Inferior parietal cortex (tissue), 1 donor: ENCODE results near the gene UBE2L3.
A peak's percentile ranks its signal among the peaks of the same experiment; 100 is the strongest.
"Not testable (repeated sequence)": the region's sequence is repeated elsewhere in the genome, so short reads cannot be mapped to it uniquely, and the experiment has no call there.

Experiments
- DNase-seq: peaks from one replicate; pipeline ENCODE4 v3.0.0-alpha.2; 2016; ENCODE audit errors: extremely low spot score

Gene UBE2L3

DNA sequence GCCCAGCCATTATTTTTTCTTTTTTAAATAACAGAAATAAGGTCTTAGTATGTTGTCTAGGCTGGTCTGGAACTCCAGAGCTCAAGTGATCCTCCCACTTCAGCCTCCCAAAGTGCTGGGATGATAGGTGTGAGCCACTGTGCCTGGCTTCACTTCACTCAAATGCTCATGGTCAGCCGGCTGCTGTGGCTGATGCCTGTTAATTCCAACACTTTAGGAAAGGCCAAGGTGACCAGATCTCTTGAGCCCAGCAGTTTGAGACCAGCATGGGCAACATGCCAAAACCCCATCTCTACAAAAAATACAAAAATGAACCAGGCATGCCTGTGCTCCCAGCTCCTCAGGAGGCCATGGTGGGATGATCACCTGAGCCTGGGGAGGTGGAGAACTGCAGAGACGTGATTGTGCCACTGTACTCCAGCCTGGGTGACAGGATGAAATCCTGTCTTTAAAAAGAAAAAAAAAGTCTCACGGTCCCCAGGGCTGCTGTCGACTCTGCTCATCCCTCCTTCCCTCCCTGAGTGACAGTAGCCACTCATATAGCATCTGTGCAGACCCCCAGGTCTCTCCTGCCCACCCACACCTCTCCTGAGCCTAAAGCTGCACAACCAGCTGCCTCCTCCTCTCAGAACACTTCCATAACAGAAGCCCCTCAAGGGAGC is 58.7 kb downstream of the UBE2L3 start:
- DNase-seq, result no peak

DNA sequence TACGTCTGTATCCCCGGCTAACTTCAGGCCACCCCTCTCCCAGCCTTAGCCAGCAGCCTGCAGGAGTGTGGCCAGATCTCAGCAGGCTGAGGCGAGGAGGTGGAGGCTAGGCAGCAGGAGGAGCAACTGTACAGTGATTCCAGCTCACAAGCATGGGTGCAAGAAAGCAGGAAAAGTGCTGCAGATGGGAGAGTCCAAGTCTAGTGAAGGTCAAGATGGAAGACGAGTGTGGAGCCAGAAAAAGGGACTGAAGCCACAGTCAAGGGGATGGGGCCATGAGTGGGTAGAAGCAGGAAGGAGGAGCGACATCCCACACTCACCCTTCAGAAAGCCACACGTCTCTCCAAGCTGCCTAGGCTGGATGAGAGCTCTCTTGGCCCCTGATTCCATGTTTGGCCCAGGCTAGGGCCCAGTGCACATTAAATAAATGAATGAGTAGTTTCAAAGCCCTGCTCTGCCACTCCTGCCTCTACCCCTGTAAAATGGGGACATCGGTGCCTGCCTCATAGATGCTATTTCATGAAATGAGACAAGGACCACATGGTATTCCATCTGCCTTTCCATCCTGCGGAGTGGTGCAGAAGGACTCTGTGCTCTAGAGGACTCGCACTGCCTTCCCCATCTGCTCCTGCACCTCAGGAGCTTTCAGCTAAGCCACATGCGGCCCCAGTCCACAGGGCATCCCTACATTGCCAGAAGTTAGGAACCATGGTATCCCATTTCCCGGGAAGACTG is 59.4 kb downstream of the UBE2L3 start:
- no peak for DNase-seq

DNA sequence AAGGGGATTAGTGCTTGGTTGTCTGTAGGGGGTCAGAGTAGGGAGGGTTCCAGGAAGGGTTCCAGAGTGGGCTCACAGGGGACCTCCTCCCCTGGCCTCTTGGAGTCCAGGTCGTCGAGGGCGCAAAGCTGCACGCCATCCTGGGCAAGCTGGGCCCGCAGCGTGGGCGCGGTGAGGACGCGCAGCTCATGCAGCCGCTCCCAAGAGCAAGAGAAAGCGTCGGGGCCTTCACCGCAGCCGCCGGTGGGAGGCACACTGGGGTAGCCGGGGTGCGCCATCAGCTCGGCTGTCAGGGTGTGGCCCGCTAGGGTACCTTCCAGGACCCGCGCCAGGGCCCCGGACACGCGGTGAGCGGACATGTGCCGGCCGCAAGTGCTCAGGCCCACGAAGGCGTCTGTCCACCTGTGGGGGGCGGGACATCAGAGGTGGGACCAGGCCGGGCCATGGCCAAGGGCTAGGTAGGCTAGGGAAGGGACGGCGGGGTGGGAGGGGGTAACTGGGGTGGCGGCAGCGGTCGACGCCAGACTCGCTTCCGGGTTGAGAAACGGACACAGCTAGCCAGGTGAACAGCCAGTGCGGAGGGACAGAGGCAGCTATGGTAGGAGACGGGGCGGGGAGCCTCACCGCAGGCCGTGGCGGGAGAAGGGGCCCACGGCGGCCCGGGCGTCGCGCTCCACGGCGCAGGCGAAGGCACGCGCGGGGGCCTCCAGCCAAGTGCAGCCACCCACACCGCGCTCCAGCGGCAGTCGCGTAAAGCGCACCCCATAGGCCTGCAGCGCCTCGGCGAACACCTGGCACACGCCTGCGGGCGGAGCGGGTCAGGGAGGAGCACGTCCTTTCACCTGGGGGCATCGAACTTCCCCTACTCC is 61.1 kb downstream of the UBE2L3 start:
- no peak for DNase-seq

DNA sequence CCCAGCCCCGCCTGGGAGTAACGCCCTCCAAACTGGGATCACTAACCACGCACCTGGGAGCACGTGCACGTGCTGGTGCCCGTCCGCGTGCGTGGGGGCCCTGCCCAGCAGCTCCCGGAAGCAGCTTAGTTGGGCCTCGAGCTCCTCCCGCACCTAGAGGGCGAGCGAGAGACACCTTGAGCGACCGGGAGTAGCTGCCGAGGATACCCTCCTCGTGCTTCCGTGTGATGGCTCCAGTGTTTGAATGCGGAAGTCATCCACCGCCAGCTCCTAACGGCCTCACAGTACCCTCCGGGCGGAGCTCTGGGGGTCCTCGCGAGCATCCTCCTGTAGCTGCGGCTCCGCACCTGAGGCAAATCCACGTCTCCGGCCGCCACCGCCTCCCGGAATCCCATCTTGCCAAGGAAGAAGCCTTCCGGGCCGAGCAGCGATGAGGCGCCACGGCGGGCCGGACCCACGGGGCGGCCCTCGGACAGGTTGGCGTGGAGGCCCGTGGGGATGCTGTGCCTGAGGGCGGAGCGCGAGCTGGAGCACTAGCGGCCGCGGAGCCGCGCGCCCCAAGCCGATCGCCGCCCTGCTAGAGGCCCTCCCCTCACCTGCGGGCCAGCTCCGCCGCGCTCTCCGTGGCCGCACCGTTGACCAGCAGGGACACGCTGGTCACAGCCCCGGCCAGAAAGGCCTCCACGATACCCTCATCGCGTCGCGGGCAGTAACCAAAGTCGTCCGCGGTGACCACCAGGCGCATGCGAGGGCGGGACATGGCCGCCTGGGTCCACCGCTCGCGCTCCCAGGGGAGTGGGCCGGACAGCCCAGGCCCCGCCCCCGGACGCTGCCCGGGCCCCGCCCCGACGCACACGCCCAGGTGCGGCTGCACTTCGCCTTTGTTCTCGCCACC is 62.0 kb downstream of the UBE2L3 start, which contains the start of gene YDJC:
YDJC (minus strand) TSS at position 768 of the 895 bp plus-strand sequence; CDS start at position 760, 8 bp downstream.
- DNase-seq, result peak; percentile 98

DNA sequence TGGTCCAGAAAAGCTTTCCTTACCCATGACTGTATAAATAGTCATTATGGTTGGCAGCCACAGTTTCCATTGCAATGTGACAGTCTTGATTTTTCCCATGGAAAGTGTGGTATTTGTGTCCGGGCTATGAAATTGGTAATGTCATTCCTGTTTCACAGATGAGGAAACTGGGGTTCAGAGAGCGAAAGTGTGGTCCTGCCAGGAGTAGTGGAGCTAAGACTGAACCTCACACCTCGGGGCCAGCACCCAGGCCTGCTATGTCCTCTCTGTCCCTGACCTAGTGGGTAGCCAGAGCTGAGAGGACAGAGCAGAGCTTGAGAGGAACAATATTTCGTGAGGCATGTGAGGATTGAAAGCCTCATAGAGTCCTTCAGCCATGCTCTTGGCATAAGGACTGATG is 63.5 kb downstream of the UBE2L3 start:
- DNase-seq, result no peak

DNA sequence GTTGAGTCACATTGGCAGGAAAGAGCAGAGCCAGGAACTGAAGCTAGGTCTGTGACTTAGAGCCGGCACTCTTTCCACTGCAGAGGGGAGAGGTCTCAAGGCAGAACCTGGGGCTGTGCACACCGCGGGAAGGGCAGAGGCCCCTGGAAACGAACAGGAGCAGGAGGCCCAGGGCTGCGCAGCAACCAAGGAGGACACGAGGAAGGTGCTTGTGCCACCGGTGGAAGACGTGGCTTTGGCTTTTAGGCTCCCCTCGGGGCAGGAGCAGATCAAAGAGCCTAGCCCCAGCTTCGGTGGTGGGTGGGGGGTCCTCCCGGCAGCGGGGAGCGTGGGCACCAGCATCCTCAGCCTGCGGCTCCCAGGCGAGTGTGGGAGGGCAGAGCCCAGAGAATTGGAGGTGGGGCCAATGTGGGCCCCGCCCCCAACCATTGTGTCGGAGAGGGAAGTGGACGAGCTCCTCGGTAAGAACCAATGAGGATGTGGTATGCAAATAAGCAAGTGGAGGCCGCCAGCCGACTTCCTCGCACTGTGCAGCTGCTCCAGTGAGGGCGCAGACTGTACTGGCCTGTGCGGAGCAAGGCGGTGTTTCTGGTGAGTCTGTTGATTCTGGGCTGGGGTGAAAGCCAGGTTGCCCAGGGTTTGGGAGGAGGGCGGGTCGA is 64.9 kb downstream of the UBE2L3 start, which contains the start of gene CCDC116:
CCDC116 (plus strand) TSS at position 524 of the 659 bp plus-strand sequence. CDS start 422 bp downstream, outside the sequence.
- peak; percentile 91 for DNase-seq

DNA sequence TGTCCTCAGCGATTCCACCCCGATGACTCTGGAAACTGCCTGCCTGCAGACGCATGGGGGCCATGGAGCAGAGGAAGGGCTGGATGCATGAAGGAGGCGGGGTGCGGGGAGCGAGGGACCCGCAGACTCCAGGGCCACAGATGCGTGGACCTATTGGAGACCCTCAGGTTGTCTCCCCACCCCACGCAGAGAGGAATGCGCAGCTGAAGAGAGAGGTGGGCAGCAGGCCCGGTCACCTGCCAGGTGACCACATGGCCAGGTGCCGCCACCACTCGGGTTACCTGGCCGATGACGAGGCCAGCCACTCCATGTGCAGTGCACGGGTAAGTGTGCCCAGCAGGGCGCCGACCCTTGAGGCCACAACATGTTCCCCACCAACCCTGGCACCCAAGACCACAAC is 65.4 kb downstream of the UBE2L3 start:
- DNase-seq, result no peak

DNA sequence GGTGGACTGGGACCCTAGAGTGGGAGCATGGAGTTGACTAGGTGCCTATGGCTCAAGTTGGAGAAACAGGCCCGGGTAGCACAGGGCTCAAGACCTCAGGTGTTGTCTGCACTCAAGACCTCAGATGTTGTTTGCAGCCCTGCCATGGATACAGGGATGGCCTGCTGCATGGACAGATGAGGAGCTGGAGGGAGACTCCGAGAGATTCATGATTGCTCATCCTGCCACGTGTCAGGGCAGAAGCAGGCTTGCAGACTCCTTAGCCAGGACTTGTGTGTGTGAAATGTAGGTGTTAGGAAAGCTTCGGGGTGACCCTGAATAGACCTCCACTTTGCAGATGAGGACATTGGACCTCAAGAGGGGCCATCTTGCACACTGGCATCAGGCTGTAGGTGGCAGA is 66.0 kb downstream of the UBE2L3 start:
- DNase-seq, result no peak

DNA sequence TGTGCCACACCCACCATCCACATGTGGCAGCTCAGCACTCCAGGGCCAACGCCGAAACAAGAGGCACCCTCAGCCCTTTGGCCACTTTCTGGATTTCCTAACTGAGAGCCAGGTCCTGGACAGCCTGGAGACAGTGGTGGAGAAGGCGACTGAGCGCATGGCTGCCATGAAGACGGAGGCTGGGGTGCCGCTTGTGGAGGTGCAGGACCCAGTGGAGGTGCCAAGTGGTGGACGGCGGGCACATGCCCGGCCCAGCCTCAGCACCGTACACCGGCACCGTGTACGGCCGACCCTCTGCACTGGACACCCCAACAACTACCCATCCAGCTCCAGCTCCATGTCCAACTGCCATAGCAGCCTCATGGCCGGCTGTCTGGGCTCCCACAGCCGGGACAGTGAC is 66.6 kb downstream of the UBE2L3 start:
- DNase-seq, result no peak

DNA sequence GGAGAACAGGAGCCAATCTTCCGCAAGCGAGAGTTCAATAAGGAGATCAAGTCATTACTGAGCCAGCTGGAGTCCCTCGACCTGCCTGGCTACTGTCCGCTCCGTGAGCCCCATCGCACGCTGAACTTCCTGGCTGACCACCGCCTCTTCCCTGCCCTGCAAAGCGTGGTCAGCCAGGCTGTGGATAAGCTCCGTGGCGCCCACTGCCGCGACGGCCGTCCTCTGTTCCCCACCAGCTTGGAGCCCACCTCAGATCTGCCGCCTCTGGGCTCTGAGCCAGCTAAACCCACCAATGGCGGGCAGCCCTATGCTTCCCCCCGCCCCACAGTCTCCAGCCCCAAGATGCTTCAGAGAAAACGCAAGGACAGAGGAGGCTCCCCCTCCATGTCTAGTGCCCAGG is 67.3 kb downstream of the UBE2L3 start:
- DNase-seq, result no peak

DNA sequence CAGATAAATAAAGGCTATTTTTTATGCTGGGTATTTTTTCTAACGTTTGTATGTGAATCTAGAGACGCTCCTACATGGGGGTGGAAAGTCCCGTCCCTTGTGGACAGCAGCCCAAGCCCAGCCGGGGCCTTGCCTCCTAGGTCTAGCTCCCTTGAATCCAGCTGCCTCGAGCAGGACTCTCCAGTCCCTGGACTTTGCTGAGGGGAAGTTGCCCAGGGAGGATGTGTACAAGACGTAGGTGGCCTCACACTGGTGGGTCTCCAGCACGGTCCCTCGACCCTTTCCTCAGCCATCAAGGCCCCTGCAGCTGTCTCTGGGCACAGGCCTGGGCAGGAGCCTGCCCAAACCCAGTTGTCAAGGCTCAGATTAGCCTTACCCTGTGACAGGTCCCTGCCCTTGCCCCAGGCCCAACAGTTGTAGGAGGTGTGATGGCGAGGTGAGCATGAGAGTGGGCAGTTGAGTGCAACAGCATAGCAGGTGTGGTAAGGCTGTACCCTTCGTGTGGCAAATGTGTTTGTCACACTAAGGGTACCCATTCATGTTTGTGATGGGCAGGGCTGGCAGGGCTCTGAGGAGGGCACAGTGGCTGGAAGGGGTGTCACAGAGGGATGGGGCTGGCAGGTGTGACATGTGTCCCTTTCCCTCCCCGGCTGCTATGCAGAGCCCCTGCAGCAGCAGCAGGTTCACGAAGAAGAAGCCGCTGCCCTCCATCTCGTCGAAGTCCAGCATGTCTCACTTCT is 68.4 kb downstream of the UBE2L3 start:
- DNase-seq, result no peak

DNA sequence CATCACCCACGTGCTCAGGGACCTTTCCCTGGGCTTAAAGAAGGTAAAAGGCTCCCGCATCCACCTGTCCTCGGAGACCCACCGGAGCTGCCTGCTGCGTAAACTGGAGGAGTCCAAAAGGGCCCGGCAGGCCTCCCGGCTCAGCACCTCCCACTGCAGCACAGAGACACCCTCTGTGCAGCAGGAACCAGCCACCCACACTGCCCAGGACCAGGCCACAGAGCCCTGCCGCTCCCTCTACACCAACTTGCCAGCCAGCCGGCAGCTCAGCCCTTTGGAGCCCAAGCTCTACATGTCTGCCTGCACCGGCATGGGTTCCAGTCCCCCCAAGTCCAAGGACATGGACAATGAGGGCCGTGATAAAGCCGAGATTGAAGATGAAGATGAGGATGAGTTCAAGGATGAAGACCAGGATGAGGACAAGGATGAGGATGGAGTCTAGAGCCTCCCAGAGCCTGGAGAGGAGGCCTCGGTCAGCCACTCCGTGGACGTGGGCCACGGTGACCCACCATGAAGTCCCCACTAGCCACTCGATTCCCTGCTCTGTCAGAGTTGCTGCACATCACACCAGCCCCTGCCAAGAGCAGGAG is 69.2 kb downstream of the UBE2L3 start:
- no peak for DNase-seq

DNA sequence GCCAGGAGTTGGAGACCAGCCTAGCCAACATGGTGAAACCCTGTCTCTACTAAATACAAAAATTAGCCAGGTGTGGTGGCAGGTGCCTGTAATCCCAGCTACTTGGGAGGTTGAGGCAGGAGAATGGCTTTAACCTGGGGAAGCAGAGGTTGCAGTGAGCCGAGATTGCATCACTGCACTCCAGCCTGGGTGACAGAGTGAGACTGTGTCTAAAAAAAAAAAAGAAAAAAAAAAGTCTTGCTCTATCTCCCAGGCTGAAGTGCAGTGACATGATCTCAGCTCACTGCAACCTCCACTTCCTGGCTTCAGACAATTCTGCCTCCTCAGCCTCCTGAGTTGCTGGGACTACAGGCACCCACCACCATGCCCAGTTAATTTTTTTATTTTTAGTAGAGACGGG is 69.9 kb downstream of the UBE2L3 start:
- not testable (repeated sequence) for DNase-seq

DNA sequence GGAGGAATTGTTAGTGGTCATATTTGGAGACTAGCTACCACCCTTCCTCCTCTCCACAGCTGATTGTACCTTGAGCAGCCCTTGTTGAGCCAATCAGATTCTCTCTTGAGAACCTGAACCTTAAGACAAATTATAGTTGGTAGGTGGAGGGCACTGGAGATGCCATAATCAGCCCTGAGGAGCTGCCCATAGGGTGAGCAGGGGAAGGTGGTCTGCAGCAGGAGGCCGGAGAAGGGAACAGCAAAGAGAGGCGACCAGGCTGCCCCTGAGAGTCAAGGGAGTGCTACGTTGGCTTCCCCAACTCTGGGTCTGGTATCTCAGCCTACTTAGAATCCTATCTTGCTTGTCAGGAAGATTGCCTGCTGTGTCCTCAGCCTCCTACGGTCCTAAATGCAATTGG is 71.8 kb downstream of the UBE2L3 start:
- no peak for DNase-seq

DNA sequence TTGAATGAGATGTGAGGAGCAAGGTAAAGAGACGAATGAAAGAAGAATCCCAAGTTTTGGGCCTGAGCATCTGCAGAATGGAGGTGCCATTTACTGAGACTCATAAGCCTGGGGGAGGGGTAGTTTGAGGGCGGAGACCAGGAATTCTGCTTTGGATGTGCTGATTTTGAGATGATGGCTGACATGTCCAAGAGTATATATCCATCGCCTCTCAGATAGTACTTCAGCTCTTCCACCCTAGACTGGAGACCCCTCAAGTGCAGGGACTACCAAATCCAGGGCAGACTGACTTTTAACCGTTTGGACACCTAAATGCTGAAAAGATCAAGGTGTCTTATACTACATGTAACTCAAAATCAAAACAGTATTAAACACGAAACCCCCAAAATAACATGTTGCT is 73.3 kb downstream of the UBE2L3 start:
- no peak for DNase-seq

DNA sequence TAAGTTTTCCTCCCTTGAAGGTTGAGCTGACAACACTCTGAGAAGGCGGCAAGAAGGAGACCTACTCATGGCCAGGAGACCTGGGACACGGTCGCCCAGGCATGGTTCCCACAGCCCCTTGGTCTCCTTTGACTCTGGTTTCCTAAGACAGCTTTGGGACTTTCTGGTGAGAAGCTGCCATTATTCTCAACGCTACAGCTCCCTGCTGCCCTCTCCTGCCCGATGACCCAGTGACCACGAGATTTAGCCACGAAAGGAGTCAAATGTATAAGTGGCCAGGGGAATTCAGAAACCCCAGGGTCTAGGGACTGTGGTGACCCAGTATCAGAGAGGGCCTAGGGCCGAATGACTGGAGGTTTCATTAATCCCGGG is 73.9 kb downstream of the UBE2L3 start:
- DNase-seq, result peak; percentile 70

DNA sequence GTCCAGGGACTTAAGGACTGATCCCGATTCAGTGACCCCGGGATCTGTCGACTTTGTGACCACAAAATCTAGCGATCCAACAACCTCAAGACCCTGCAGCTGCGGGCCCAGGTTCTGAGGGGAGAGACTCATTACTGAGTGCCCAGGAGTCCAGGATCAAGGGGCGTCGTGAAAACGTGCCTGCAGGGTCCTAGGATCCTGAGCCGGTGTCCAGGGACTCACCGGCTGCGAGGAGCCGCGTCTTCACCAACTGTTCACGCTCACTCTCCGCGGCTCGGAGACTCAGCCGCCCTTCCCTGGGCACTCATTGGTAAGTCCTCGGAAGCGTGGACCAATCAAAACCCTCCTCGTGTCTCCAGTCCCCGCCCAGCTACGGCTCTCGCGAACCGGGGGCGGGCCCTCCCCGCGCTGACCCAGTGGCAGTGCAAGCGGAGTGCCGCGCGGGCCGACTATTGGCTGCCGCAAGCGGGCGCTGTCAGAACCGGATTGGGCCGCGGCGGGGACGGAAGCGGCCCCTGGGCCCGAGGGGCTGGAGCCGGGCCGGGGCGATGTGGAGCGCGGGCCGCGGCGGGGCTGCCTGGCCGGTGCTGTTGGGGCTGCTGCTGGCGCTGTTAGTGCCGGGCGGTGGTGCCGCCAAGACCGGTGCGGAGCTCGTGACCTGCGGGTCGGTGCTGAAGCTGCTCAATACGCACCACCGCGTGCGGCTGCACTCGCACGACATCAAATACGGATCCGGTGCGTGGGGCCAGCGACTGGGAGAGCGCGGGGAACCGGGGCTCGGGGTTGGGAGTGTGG is 74.5 kb downstream of the UBE2L3 start, which contains the start of gene SDF2L1:
SDF2L1 (plus strand) TSS at position 514 of the 795 bp plus-strand sequence; CDS start at position 549, 35 bp downstream.
- peak; percentile 100 for DNase-seq

DNA sequence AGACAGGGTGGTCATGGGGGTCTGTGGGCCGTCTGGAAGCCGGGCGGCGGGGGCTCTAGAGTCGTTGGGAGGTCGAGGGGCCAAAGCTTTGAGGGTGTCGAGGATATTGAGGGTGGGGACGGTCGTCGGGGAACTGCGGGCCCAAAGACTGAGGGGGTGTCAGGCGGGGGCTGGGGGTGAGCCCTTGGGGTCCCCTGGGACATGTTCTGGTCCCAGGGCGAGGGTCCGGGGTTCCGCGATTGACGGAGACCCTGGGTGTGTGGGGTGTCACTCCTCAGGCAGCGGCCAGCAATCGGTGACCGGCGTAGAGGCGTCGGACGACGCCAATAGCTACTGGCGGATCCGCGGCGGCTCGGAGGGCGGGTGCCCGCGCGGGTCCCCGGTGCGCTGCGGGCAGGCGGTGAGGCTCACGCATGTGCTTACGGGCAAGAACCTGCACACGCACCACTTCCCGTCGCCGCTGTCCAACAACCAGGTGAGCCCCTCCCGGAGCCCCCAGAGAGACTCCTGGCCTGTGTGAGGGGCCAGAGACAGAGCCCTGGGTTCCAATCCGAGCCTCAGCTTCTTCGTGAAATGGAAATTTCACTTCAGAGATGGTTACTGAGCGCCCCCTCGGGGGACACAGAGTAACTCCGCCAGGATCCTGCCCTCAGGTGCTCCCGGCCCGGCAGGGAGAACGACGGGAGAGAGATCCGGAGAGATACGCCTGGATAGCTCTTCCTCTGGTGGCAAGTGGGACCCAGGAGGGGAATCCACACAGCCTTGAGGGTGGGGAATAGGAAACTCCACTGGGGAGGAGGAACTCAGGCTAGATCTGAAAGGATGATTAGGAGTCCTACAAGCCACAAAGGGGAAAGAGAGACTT is 75.3 kb downstream of the UBE2L3 start:
- peak; percentile 77 for DNase-seq
